NCI-H82 treated with DMSO at 0.1 percent for 48 hours (cell line): ENCODE results near the gene GCAT.

Experiments
- DNase-seq: peaks from one replicate; lab custom pipeline; 2025; ENCODE audit not compliant: unreplicated experiment; lab: John Stamatoyannopoulos, UW

Gene GCAT

GRCh38 chr22:37809672-37810333 lies 2.1 kb downstream of the GCAT start:
- DNase-seq, result no peak

GRCh38 chr22:37811867-37812266 lies 4.1 kb downstream of the GCAT start:
- DNase-seq, result no peak

GRCh38 chr22:37812869-37813678 lies 5.3 kb downstream of the GCAT start:
- DNase-seq, result no peak

DNA sequence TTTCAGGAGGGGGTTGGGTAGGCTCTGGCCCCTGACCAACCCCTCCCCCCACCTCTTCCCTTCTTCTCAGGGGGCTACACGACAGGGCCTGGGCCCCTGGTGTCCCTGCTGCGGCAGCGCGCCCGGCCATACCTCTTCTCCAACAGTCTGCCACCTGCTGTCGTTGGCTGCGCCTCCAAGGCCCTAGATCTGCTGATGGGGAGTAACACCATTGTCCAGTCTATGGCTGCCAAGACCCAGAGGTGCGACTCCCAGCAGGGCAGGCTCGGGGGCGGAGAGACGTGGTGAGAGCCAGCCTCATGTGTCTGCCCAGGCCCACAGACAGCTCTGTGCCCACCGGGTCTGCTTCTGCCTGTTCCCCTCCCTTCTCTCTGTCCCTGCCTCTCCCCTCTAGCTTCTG lies 7.9 kb downstream of the GCAT start:
- DNase-seq, result no peak

GRCh38 chr22:37816543-37817180 lies 8.9 kb downstream of the GCAT start:
- DNase-seq, result no peak

DNA sequence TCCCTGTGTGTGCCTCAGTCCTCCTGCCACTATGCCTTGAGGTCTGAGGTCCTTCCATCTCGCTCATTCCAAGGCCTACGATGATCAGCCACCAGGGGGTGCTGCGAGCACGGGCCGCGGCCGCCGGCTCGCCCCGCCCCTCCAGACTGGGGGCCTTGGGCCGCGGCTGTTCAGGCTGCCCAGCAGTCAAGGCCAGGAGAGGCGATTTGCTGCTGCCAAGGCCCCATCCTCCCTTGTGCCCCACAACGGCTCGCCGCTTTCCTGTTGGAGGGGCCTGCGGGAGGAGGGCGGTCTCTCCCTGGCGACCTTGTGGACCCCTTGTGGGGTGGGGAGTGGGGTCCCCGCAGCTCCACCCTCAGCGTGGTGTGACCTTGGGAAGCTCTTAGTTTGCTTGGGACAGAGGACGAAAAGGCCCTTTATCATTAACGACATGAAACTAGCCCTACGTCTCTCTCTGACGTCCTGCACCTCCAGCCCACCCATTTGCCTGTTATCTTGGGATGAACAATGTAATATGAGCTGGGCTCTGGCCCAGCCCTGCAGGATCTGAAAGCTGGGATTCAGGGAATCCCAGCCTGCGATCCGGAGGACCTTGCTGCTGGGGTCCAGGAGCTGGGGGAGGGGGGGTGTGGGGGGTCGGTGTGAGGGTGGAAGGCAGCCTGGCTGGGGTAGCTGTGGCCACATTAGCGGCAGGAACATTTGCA lies 10.1 kb downstream of the GCAT start:
- DNase-seq, result peak; percentile 22

DNA sequence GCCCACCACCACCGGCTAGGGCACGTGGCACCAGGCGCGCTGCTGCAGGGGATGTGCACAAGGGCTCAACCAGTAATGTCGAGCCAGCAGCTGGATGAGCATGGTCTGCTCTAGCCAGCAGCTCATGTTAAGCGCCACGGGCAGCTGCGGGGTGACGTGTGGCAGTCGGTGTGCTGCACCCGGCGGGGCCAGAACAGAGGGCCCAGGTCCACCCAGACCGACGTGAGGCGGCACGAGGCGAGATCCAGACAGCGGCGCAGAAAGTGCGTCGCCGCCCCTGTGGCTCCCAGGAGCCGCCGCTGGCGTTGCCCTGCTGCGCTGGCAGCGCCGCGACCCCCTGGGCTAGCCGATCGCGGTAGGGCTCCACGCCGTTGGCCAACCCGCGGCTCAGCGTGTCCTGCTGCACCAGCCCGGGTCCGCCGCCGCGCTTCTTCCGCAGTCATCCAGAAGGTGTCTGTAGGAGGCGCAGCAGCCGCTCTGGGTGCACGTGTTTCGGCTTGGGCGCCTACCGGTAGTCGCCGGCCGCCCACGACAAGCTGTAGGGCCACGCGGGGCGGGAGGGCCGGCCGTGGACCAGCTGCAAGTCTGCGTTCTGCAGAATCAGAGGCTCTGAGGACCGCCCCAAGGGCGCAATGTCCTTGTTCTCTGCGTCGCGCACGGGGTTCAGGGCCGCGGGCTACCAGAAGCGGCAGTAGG lies 10.8 kb downstream of the GCAT start:
- no peak for DNase-seq

- no peak for DNase-seq
Observed at GRCh38 chr22:37819105-37819433, 11.3 kb downstream of the GCAT start.

- DNase-seq, result no peak
Observed at GRCh38 chr22:37820350-37820749, 12.6 kb downstream of the GCAT start.

DNA sequence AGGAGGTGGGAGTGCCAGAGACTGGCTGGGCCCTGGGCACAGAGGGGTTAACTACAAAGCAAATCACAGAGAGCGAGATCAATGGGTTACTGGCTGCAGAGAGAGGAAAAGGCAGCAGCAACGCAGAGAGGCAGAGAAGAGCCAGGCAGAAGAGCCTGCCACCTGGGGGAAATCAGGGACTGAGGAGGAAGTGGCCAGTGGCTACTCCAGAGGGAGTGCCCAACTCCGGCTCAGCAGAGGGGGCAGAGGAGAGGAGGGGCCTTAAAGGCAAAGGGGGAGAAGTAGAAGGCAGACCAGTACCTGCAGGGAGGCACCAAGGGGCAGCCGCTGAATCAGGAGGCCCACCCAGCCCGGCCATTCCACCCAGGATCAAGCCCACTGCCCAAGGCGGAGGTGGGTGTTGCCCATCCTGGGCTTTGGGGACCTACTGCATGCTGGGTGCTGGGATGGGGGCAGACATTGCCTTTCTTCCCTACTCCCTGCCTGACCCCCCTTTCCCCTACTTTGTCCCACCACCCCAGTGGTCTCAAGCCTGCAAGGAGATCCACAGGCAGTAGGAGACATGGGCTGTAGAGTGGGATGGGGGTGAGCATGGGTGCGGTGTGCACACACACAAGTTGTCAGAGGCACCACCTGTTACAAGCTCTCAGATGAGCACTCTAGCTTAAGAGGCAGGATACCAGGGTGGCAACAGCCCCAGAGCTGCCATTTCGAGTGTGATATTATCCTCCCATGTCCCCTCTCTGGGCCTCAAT lies 14.5 kb downstream of the GCAT start:
- DNase-seq, result no peak

DNA sequence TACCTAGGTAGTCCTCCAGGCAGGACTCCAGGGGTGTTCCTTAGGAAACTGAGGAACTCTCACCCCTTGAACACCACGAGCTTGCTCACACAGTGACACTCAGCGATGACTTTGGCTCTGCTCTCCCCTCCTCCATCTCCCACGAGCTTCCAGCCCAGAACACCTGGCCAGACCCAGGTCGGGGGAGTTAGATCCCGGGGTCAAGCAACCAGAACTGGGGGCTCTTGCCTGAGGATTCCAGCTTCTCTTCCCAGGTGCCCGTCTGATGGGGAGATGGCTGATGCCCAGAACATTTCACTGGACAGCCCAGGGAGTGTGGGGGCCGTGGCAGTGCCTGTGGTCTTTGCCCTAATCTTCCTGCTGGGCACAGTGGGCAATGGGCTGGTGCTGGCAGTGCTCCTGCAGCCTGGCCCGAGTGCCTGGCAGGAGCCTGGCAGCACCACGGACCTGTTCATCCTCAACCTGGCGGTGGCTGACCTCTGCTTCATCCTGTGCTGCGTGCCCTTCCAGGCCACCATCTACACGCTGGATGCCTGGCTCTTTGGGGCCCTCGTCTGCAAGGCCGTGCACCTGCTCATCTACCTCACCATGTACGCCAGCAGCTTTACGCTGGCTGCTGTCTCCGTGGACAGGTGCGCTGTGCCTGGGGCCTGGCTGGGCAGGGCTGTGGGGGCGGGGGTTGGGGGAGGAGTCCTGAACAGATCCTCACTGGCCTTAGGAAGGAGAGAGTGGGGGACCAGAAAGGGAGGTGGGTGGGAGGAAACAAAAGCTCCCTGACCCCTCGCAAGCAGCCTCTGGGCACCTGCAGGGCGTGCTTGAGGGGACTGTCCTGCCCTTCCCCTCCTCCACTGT lies 15.6 kb downstream of the GCAT start, which contains the start of gene GALR3:
GALR3 (plus strand) TSS at position 249 of the 852 bp plus-strand sequence; CDS start at position 274, 25 bp downstream.
- DNase-seq, result no peak

DNA sequence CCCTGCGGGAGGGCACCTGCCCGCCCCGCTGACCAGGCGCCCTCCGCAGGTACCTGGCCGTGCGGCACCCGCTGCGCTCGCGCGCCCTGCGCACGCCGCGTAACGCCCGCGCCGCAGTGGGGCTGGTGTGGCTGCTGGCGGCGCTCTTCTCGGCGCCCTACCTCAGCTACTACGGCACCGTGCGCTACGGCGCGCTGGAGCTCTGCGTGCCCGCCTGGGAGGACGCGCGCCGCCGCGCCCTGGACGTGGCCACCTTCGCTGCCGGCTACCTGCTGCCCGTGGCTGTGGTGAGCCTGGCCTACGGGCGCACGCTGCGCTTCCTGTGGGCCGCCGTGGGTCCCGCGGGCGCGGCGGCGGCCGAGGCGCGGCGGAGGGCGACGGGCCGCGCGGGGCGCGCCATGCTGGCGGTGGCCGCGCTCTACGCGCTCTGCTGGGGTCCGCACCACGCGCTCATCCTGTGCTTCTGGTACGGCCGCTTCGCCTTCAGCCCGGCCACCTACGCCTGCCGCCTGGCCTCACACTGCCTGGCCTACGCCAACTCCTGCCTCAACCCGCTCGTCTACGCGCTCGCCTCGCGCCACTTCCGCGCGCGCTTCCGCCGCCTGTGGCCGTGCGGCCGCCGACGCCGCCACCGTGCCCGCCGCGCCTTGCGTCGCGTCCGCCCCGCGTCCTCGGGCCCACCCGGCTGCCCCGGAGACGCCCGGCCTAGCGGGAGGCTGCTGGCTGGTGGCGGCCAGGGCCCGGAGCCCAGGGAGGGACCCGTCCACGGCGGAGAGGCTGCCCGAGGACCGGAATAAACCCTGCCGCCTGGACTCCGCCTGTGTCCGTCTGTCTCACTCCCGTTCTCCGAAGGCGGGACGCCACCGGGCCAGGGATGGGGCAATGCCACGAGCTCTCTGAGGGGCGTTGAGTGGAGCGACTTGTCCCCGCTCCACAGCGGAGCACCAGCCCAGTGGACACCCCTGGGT lies 17.2 kb downstream of the GCAT start:
- no peak for DNase-seq

GRCh38 chr22:37827056-37827455 lies 19.3 kb downstream of the GCAT start:
- DNase-seq, result no peak

DNA sequence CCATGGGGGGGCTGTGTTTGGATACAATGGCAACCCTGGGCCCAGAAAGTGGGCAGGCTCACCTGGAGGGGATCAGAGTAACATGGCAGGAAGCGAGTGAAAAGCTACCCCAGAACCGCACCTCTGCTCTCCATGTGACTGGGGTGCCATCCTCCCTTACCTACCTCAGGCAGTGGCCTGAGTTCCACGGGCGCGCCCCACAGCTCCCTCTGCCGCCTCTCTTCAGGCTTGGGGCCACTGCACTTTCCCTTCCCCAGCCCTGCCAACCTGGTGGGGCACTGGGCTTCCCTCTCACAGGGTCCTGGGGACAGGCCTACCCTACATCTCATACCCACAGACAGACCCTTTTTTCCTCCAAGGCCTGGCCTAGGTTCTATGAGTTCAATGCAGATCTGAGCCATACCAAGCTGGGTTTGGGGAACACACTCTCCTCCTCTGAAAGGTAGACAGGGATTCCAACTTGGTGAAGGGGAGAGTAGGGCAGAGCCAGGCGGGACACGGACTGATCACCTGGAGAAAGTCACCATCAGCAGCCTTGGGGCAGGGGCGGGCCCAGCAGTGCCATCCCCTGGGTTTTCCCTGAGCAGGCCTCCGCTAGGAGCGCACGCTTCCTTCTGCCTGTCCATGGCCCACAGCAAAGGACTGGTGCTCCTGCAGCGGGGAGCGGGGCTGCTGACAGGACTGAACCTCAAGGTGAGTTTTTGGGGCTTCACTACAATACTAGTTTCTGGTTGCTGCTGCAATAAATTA lies 22.5 kb downstream of the GCAT start:
- DNase-seq, result no peak

- DNase-seq, result no peak
Observed at GRCh38 chr22:37831472-37831871, 23.7 kb downstream of the GCAT start.

DNA sequence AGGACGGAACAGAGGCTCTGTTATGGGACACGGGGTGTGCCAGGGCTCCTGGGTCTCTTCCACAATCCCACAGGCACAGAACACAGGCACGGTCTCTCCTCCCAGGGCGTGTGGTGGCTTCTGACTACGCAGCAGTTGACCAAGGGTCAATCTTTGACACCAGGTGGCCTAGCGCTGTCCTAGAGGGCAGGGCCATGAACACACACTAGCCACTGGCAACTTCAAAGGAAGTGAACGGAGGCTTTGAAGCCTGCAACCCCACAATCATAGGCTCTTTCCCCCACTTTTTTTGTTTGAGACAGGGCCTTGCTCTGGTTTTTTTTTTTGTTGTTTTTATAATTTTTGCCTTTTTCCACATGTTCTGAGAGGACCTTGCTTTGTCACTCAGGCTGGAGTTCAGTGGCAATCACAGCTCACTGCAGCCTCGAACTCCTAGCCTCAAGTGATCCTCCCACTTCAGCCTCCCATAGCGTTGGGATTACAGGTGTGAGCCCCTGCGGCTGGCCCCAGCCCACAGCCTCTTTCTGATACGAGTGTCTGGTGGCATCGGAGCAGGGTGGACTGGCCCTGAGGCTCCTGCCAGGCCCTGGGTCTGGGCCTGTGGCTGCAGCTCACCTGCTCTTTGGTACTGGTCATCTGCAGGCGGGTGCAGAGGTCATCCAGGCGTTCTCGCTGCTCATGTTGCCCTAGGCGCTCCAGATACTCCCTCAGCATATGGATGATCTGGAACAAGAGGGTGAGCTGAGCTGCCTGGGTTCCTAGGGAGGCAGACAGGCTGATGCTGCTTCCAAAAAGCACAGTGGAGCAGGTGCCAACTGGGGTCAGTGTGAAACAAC lies 24.5 kb downstream of the GCAT start:
- no peak for DNase-seq
